Astrocyte of the hippocampus (primary cell): Measurements from ENCODE around the gene METTL26.

Experiments used
- DNase-seq: peaks from one replicate; pipeline ENCODE4 v3.0.0; 2011; ENCODE audit warnings: low read depth, low spot score

The METTL26 gene

GRCh38 chr16:674968-675883, 39.1 kb upstream of the METTL26 start, which contains the start of gene RHBDL1:
TSS of gene RHBDL1 (plus strand) at chr16:675671. CDS start at chr16:675791, 120 bp downstream.
- DNase-seq: peak; percentile 48

- DNase-seq: no peak
Observed at GRCh38 chr16:674214-674881, 38.2 kb upstream of the METTL26 start.

GRCh38 chr16:673399-673991, 37.4 kb upstream of the METTL26 start:
- DNase-seq: no peak

GRCh38 chr16:672851-673250, 36.7 kb upstream of the METTL26 start:
- DNase-seq: no peak

GRCh38 chr16:672371-672770, 36.3 kb upstream of the METTL26 start:
- DNase-seq: no peak

GRCh38 chr16:671353-672131, 35.4 kb upstream of the METTL26 start:
- no peak for DNase-seq

- no peak for DNase-seq
Observed at GRCh38 chr16:670485-671352, 34.6 kb upstream of the METTL26 start.

- no peak for DNase-seq
Observed at GRCh38 chr16:669666-670065, 33.6 kb upstream of the METTL26 start.

- DNase-seq: peak; percentile 51
Observed at GRCh38 chr16:668519-669171, 32.5 kb upstream of the METTL26 start.

GRCh38 chr16:667780-668518, 31.8 kb upstream of the METTL26 start, which contains the start of gene RHOT2:
TSS of gene RHOT2 (plus strand) at chr16:668132. CDS start at chr16:668200, 68 bp downstream.
- peak; percentile 98 for DNase-seq

- DNase-seq: no peak
Observed at GRCh38 chr16:667113-667779, 31.1 kb upstream of the METTL26 start.

- no peak for DNase-seq
Observed at GRCh38 chr16:666572-666971, 30.5 kb upstream of the METTL26 start.

- no peak for DNase-seq
Observed at GRCh38 chr16:662597-662996, 26.5 kb upstream of the METTL26 start.

- no peak for DNase-seq
Observed at GRCh38 chr16:662095-662494, 26.0 kb upstream of the METTL26 start.

- no peak for DNase-seq
Observed at GRCh38 chr16:661184-661821, 25.2 kb upstream of the METTL26 start.

GRCh38 chr16:660459-661183, 24.5 kb upstream of the METTL26 start:
- DNase-seq: peak; percentile 90

- DNase-seq: no peak
Observed at GRCh38 chr16:660132-660458, 24.0 kb upstream of the METTL26 start.

- DNase-seq: no peak
Observed at GRCh38 chr16:659618-660017, 23.5 kb upstream of the METTL26 start.
